Hematopoietic multipotent progenitor cell treated with erythropoietin and hydrocortisone succinate and interleukin-3 and kit ligand, for 4 days (in vitro differentiated cells): Measurements from ENCODE around the gene NINJ2.
A peak's percentile ranks its signal among the peaks of the same experiment; 100 is the strongest.
"Not testable (repeated sequence)": the region's sequence is repeated elsewhere in the genome, so short reads cannot be mapped to it uniquely, and the experiment has no call there.

ENCODE experiments used
- DNase-seq: peaks from one replicate; pipeline ENCODE4 v3.0.0-alpha.2; 2015

The NINJ2 gene, protein sequence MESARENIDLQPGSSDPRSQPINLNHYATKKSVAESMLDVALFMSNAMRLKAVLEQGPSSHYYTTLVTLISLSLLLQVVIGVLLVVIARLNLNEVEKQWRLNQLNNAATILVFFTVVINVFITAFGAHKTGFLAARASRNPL

DNA sequence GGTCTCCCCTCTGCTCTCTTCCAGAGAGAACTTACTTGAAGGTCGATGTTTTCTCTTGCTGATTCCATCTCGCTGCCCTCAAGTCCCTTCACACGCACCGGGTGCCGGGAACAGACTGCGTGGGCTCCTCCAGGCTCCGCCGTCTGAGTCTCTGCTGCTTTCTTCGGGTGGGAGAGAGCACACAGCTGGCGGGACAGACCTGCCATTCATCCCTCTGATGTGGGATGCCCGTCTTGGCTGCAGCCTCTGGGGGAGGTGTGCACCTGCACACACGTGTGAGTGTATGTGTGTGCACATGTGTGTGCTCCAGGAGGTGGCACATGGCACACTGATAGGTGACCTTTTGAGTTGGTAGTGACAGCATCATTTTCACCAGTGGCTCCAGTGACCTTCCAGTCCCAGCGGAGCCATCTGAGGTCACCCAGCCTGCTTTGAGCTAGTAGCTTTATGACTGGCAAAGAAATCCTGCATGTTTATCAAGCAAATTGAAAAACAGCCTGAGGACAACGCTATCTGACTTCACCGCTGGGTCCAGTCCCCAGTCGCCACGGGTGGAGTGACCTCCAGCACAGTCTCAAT is at the start of gene NINJ2:
NINJ2 (minus strand) TSS at position 153 of the 579 bp plus-strand sequence; CDS start at position 68, 85 bp downstream.
- DNase-seq = no peak

DNA sequence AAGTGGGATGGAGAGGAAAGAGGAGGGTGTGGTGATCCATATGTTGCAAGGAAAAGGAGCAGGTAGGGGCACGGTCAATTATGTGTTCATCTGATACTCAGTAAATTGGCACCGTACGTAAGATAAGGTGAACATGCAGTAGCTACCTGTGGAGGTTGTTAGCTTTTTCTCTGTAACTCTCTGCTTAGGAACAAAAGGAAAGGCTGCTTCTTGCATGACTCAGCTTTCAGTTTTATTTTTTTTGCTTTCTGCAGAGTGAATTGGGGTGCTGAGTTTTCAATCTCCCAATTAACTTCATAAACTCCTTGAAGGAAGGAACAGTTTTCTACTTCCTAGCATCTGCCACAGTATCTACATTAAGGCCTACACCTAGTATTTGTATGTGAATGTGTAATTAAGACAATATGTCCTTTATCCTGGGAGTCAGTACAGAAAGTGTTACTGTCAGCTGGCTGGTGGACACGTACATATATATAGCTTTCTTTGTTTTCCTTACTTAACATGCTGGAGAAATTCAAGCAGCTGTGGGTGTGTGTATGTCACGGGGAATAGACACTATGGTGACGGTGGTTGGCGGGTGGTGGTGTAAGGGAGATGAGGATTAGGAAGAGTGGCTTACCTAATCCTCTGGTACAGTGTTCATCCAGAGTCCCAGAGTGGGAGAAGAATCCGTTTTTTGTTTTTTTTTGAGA is 49.1 kb upstream of the NINJ2 start:
- no peak for DNase-seq

DNA sequence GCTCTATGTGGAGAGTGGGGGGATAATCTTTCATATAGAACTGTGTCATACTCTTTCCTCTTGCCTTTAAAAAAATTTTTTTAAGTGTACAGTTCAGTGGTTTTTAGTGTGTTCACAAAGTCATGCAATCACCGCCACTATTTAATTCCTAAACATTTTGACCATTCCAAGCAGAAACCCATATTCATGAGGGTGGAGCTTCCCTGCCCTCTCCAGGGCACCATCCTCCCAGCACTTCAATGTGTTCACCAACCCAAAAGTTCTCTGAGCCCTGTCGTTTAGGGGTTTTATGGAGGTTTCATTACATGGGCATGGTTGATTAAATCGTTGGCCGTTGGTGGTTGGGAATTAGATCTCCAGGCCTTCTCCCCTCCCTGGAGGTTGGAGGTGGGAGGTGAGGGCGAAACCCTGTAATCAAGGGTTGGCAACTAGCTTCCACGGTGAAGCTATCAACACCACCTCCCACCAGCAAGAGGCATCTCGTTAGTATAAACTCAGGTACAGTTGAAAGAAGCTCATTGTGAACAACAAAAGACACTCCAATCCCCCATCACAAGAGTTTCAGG is 46.3 kb upstream of the NINJ2 start:
- no peak for DNase-seq

DNA sequence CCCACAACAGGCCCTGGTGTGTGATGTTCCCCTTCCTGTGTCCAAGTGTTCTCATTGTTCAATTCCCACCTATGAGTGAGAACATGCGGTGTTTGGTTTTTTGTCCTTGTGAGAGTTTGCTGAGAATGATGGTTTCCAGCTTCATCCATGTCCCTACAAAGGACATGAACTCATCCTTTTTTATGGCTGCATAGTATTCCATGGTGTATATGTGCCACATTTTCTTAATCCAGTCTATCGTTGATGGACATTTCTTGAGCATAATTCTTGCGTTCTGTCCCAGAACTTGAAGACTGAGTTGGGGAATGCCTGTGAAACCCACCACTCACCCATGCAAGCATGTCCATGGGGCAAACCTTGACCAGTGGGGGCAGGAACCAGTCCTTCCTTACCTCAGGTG is 44.8 kb upstream of the NINJ2 start:
- DNase-seq = not testable (repeated sequence)

DNA sequence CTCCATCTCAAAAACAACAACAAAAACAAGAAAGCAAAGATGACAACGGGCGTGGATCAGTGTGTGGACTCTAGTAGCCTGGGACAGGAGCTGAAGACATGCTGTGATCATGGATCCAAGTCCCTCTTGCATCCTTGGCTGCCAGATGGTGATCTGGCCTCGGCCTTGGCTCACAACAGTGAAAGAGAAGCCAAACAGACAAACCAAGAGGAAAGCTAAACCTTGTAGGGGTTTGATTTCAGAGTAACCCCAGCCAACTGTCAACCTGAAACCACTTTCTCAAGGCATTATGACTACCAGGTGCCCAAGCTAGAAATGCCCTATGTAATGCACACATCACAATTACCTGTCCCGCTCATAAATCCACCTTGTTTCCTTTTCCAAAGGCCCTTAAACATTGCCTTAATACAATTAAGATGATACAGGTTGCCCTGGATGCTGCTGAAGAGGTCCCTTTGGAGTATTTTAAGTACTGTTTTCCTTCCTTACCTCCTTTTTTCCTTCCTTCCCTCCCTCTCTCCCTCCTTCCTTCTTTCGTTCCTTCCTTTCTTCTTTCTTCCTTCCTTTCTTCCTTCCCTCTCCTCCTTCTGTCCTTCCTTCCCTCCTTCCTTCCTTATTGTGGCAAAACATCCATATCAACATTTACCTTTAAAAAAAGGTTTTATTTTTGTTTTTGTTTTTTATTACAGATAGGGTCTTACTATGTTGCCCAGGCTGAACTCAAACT is 41.4 kb upstream of the NINJ2 start:
- no peak for DNase-seq

DNA sequence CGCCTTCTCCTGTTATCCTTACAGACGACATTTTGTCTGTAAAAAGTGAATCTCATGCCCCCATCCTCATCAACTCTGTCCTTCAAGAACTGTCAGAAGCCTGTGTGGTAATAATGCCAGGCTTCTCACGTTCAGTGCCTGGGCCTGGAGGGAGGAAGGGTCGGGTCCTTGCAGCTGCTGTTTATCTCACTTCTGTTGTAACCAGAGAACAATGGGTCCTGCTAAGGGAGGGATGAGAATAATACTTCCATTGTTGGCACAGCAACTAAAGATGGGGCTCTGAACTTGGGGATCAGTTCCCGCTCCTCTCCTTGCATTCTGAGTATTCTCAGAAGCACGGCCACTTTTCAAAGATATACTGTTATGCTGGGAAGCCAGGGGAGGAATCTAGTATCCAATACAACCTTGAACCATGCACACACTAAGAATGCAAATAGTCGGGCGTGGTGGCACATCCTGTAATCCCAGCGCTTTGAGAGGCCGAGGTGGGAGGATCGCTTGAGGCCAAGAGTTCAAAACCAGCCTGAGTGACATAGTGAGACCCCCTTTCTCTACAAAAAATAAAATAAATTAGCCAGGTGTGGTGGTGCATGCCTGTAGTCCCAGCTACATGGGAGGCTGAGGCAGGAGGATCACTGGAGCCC is 38.8 kb upstream of the NINJ2 start:
- DNase-seq = no peak

DNA sequence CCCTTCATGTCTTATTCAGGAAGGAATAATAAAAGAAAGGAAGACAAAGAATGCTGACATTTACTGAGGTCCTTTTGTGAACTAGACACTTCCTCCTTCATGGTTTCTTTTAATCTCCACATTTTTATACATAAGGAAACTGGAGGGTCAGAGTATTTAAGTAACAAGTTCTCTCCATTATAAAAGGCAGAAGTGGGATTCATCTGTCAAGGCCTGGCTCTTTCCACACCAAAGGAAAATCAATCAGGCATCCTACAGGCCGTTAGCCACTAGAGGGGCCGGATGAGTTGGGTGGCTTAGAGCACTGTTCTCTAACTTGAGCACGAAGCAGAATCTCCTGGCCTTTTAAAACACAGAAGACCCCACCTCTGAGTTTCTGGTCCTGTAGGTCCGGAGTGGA is 36.8 kb upstream of the NINJ2 start:
- no peak for DNase-seq

DNA sequence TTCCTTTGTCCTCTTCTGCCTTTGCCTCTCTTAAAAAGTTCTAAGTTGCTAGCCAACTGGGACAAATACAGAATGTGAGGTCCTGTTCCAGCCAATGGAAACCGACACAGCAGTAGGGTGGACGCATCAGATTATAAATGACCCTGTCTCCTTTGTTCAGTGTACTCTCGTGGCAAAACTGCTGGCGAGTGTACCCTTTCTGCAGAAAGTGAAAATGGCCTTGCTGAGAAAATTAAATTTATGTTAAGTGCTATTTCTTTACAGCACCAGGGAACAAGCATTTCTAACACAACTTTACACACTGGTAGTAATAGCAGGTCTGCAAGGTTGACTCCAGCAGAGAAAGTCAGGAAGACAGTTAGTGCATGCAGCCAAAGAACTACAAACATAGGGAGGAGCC is 35.0 kb upstream of the NINJ2 start:
- not testable (repeated sequence) for DNase-seq

DNA sequence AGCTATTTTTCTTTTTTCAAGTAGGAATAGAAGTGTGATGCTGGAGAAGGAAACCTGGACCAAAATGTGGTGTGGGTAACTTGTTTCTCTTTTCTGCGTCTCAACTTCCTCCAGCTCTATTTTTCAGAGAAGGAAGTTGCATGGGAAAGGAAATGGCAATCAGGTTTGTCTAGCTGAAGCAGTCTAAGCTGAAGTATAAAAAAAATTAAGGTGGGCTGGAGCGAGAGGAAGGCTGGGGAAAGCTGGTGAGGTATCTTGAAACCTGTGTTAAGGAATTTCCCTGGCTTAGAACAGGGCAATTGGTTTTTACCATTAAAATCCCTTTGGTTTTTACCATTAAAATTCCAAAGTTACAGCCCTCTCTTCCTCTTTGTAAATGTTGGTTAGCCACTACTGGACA is 34.2 kb upstream of the NINJ2 start:
- DNase-seq = no peak

DNA sequence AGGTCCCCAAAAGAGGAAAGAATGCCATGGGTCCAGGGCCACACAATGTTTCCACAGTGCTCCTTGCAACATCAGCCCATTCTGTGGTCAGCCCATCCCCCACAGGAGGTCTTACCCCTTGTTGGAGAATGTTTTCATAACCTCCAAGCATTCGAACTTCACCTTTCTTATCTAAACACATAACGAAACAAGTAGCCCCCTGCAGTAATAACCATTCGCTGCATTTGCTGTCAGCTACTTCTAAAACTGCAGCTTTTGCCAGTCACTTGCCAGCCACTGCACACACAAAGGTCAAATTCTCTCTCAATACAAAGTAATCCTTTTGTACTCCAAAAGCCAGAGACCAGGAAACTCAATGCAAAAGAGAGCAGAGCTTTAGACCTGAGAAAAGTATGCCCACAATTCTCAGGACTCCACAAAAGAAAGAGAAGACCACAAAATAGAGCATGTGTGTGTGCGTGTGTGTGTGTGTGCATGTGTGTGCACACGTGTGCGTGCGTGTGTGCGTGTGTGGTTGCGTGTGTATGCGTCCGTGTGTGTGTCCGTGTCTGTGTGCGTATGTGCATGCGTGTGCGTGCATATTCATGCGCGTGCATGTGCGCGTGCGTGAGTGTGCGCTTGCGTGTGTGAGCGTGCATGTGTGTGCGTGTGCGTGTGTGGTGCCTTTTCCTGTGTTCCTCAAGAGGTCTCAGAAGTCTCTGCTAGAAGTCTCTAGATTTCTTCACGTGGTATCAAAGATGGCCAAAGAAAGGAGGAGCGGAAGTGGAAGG is 31.7 kb upstream of the NINJ2 start:
- peak; percentile 52 for DNase-seq

DNA sequence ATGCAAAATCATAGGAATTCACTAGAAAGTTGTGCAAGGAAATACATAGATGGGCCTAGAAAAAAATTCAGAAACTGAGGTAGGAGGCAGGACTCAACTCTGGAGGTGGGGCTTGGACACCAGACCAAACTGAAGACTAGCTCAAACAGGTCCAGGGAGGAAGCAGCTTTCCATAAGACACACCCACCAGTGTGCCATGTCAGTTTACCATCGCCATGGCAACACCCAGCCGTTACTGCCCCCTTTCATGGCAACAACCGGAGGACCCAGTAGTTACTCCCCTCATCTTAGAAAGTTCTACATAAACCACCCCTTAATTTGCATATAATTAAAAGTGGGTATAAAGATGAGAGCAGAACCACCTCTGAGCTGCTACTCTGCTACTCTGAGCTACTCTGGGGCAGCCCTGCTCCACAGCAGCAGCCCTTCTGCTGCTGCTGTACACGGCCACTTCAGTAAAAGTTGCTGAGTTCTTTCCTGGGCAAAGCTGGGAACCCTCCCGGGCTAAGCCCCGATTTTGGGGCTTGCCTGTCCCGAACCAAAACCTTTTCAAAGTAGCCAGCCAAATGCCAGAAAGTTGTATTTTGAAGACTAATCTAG is 30.8 kb upstream of the NINJ2 start:
- DNase-seq = no peak

DNA sequence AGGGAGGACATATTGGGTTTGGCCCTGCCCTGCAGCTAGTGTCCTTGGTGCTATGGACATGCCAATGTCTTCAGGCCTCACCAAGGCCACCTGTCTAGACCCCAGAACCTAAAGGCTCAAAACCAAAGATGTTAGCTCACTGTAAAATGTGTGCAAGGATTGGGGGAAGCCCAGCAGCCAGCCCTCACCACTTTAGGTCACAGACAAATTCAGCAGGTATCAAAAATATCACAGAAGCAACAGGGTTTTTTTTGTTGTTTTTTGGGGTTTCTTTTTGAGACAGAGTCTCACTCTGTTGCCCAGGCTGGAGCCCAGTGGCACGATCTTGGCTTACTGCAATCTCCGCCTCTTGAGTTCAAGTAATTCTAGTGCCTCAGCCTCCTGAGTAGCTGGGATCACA is 29.0 kb upstream of the NINJ2 start:
- DNase-seq = no peak

DNA sequence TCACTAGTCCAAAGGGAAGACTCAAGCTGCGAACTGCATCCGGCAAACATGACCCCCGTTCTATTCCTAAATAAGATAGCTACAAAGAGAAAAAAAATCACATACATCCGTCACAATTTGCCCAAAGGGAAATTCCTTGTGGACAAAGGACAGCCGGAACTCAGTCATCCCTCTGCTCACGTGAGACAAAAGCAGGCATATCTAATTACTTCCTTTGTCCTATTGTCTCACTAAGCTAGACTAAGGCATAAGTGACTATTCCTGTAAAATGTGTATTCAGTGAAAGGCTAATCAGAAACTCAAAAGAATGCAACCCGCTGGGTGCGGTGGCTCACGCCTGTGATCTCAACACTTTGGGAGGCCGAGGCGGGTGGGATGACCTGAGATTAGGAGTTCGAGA is 27.2 kb upstream of the NINJ2 start:
- DNase-seq = no peak

DNA sequence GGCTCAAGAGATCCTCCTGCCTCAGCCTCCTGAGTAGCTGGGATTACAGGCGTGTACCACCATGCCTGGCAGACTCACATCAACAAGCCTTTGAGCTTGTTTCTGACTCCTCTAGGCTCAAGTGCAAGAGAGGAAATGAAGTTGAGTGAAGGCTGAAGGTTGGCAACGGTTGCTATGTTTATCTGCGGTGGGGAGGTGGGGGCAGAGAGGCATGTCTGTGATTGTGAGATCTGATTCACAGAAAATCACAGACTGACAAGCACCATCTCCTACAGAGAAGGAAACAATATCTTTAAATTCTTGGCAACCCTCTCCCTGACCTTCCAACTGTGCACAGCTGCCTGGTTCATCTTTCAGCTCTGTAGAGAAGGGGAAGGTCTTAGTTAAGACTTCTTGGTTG is 22.1 kb upstream of the NINJ2 start:
- DNase-seq = peak; percentile 79

DNA sequence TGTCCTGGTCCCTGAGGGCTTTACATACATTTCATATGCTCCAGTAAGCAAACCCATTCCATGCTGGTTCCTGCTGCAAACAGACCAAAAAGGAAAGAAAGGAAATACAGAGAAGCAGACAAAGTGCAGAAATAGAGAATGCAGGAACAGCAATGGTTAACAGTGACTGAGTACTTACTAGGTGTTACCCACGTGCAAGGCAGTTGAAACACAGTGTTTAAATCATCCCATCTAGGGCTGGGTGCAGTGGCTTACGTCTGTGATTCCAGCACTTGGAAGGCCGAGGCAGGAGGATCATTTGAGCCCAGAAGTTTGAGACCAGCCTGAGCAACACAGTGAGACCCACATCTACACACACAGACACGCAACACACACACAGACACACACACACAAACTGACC is 21.2 kb upstream of the NINJ2 start:
- DNase-seq = no peak

DNA sequence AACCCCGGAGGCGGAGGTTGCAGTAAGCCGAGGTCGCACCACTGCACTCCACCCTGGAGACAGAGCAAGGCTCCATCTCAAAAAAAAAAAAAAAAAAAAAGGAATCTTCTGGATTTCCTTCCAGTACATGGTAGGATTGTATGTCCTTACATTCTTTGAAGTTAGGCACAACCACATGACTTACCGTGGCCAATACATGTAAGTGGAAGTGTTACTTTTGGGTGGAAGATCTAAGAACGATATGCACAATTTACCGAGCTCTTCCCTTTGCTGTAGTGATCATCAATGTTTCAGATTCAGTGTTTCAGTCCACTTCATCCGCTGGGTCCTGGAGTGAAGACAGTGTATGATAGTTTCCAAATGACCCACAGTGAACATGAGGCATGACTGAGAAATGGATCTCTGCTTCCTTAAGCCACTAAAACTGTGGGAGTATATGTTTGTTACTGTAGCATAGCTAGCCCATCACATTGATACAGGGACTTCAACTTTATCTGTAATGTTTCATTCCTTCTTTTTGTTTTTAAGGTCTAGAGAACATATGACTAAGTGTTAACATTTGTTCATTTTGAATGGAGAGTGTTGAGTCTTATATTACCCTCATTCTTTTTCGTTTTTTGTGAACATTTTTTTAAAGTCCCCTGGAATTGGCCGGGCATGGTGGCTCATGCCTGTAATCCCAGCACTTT is 18.5 kb upstream of the NINJ2 start:
- DNase-seq = no peak

DNA sequence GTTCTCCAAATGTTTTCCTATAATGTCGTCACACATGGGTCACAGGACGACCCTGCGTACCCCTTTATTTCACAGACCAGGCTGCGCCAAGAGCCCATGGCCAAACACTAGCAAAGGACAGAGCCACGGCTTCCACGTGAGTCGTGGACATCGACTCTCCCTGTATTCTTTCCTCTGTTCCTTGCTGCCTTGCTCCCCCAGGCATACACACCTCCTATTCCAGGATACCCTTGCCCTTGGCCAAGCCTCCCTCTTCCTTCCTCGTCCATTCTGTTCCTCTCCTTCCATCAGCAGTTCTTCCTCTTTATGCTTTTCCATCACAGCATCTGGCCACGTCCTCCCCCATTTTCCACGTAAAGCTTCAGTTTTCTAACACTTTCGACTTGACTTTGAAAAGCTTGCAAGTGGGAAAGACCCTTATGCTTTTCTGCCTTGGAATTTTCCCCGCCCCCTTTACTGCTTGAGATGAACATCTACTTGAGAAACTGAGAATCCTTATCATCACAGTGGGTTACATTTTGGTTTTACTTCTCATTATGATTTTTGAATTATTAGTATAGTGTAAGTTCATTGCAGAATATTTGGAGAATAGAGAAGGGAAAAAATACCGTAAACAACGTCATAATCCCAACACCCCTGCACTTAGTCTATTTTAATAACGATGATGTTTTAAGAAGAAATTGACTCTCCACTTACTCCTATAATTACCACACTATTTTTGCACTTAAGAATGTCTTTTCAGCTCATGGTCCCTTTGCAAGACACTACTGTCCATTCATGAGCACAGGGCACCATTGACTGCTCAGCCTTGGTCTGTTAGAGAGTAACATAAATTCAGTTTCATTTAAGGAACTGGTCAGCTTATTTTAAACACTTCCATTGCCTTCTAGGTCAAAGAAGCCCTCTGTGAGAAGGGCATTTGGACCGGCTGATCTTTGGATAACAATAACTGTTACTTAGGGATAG is 15.8 kb upstream of the NINJ2 start:
- DNase-seq = no peak

DNA sequence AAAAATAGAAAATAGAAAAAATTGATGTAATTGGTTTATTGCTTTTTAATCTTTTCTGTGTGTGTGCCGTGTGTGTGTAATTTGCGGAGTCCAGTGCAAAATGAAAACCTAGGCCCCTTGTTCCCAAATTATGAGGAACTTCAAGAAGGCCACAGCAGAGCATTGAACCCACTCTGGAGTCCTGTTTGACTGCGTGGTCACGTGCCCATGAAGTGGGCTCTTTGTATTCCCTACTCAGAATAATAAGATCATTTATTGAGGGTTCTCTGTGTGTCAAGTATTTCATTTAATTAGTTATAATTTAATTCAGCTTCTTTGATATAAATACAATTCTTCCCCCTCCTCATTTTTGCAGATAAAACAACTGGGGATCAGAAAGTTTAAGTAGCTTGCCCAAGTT is 12.3 kb upstream of the NINJ2 start:
- no peak for DNase-seq

DNA sequence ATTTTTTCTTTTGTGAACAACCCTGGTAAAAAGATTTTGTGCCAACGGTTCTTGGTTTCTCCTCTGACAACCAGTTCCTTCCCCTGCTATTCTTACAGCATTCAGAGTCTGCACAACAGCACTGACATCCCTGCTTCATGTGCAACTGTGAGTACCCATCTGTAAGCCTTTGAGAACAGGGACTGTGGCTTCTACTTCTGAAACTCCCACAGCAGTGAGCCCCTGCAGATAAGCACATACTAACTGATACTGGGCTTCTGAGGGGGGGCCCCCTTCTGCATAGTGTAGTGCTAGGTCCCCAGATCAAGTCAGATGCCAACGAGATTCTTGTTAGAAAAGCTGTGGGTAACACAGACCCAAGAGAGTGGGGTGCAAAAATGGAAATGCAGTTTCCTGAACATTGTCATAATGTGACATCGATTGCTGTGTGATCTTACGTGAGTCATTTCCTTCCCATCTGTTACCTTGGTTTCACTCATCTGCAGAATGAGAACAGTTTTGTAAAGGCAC is 11.1 kb upstream of the NINJ2 start:
- DNase-seq = peak; percentile 72

DNA sequence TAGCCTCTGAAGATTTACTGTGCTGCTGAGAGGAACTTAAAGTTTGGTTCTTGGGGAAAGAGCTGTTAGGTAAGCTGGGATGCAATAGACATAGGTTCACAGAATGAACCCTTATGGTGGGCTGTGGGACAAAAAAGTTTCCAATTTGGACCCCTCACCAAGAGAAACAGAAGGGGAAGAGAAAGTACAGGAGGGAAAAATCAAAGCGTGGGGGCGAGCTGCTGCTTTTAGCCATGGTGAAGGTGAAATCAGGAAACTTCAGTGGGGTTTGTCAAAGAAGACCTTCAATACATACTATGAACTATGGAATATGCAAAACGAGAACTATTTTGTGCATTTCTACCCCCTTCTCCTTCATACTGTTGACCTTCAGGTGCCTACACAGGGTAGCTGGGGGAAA is 10.6 kb upstream of the NINJ2 start:
- no peak for DNase-seq
